K562 treated with DMSO at 1 percent for 12 hours (cell line): ENCODE data around the gene LRCH1. TPM values are rescaled to one million over a fixed set of nuclear protein-coding genes. Genes with fewer than 3 reads are reported as not detected.

ENCODE experiments used
- total RNA-seq: library from RNA; unstranded; fragments of 300-600 nt; gene quantifications from 2 replicates; pipeline ENCODE4 v1.2.3, GENCODE V29; 2022; ENCODE audit not compliant: insufficient read depth

LRCH1 gene, protein sequence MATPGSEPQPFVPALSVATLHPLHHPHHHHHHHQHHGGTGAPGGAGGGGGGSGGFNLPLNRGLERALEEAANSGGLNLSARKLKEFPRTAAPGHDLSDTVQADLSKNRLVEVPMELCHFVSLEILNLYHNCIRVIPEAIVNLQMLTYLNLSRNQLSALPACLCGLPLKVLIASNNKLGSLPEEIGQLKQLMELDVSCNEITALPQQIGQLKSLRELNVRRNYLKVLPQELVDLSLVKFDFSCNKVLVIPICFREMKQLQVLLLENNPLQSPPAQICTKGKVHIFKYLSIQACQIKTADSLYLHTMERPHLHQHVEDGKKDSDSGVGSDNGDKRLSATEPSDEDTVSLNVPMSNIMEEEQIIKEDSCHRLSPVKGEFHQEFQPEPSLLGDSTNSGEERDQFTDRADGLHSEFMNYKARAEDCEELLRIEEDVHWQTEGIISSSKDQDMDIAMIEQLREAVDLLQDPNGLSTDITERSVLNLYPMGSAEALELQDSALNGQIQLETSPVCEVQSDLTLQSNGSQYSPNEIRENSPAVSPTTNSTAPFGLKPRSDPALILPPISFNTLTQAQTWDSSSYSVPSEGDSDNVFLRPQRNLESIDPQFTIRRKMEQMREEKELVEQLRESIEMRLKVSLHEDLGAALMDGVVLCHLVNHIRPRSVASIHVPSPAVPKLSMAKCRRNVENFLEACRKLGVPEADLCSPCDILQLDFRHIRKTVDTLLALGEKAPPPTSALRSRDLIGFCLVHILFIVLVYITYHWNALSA
- total RNA-seq: 1.9 and 4.5 TPM in 2 replicates

DNA sequence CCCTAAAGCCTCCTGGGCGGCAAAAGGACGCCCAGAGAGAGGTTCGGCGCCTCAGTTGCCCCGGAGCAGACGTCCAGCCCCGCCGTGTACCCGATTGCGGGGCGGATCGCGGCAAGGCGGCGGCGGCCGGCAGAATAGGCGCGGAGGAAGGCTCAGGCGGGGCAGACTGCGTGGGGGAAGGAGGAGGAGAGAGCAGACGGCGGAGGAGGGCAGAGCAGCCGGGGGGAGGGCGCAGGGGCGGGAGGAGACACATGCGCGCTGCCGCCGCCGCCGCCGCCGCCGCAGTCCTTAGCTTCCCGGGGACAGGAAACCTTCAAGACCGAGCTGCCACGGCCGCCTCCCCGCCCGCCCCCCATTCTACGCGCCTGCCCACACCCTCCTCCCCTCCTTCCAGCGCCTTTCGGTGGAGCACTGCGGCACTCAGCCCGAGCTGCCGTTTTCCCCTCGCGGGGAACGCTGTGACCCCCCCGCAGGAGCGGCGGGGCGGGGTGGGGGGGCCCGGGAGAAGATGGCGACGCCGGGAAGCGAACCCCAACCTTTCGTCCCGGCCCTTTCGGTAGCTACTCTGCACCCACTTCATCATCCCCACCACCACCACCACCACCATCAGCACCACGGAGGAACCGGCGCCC is at the start of gene LRCH1:
Gene LRCH1 (plus strand): TSS at position 282 of the 632 bp plus-strand sequence. CDS start 227 bp downstream, at position 509.

DNA sequence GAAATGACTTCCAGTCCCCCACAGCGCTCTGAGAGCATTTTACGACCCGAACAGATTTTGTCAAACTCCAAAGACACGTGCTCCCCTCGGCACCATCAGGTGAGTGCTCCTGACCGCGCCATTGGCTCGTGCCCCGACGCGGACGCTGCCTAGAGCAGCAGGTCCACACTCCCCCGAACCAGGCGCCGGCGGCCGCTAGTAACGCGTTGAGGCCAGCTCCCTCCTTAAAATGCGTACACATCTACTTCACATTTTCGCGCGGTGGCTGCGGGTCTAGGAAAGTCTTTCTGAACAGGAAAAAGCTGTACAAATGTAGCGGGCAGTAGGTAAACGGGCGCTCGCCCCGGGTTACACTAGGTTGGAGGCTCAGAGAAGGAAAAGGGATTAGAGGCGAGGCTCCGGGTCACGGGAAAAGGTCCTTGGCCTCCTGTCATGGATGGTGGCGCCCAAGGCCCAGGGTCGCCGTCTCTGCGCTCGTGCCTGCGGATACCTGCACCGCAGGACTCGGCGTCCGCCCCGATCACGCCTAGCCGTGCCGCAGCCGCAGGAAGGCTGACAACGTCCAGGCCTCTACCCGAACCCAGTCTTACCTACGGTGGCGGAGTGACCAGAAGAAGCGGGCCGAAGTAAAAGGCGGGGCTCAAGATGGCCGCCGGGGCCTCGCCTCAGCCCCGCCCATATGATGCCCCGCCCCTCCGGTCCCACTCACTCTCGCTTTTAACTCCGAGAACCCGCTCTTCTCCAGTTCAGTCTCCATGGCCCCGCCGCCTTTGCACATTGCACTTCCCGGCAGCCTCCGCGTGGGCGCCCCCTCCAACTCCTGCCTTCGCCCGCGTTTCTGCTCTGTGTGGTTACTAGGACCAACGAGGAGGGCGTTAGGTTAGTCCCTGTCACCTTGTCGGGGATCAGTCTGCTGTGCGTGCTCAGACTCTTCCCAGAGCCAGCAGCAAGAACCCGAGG is 243.8 kb downstream of the LRCH1 start, which contains the start of gene ESD:
Gene ESD (minus strand): TSS at position 647 of the 960 bp plus-strand sequence. CDS start 5,748 bp downstream, outside the sequence.

Other genes with a start within 250 kb of the LRCH1 start
- 1.1 TPM in 1 of 2 replicates, not detected in the other for gene RUBCNL, start 165.9 kb upstream of the LRCH1 start, total RNA-seq
- gene ESD, start 244.0 kb downstream of the LRCH1 start, total RNA-seq: 85.6 and 130 TPM in 2 replicates